SU-DHL-6 (cell line): ENCODE results near the gene TULP4.

Source experiments
- CTCF ChIP-seq: fragments of 200-600 bp; sonication (generic); IDR thresholded peaks from one replicate; pipeline ENCODE4 v1.5.1; 2017; ENCODE audit warnings: antibody characterized with exemption, mild to moderate bottlenecking, low read length, moderate library complexity; ENCODE audit not compliant: insufficient read depth, poor library complexity, severe bottlenecking
- EZH2phosphoT487 ChIP-seq: fragments of 200-600 bp; sonication (generic), shearing (Covaris generic); conservative IDR thresholded peaks from 2 replicates; pipeline ENCODE4 v1.6.1; 2018; ENCODE audit warnings: mild to moderate bottlenecking, antibody characterized with exemption, low read length, moderate library complexity, mixed read lengths

- TF ChIP-seq CTCF, result no peak
- TF ChIP-seq EZH2phosphoT487, result no peak
Measured at GRCh38 chr6:158500016-158500735, 187.9 kb downstream of the TULP4 start.
